Mononuclear cell (primary cell): ENCODE measurements around the gene APOL6. TPM values are rescaled to one million over a fixed set of nuclear protein-coding genes. Genes with fewer than 3 reads are reported as not detected.
"Not testable (repeated sequence)": the region's sequence is repeated elsewhere in the genome, so short reads cannot be mapped to it uniquely, and the experiment has no call there.

ENCODE experiments used
- H3K27me3 ChIP-seq: 2 replicates; pipeline ENCODE4 v1.6.0; 2011; ENCODE audit warnings: low read length, control low read depth; ENCODE audit not compliant: insufficient read depth
- H3K4me1 ChIP-seq: 2 replicates; pipeline ENCODE4 v1.5.1; 2011; ENCODE audit warnings: mild to moderate bottlenecking, low read length, control low read depth; ENCODE audit not compliant: insufficient read depth
- H3K4me3 ChIP-seq: 2 replicates; pipeline ENCODE4 v1.5.1; 2011; ENCODE audit warnings: mild to moderate bottlenecking, low read length, moderate library complexity
- H3K9me3 ChIP-seq: 2 replicates; pipeline ENCODE4 v1.5.1; 2011; ENCODE audit warnings: low read depth, mild to moderate bottlenecking, control low read depth, low read length
- total RNA-seq: library from RNA; depleted of rRNA; stranded (reverse); fragments of >200 nt; gene quantifications from one replicate; pipeline ENCODE4 v1.2.3, GENCODE V29; 2012

Gene APOL6
- total RNA-seq, 1 donor: 54.4 TPM

- no peak overlapping the region for H3K4me3 ChIP-seq
- no peaks in the 10 kb centered on the region for H3K27me3 ChIP-seq
- H3K4me1 ChIP-seq: no peaks in the 10 kb centered on the region
- H3K9me3 ChIP-seq: no peaks in the 10 kb centered on the region
Measured at GRCh38 chr22:35690001-35690400, 41.8 kb downstream of the APOL6 start.

- Histone ChIP-seq H3K9me3 (no peaks in the 10 kb centered on the region), H3K4me1 (no peaks in the 10 kb centered on the region), H3K4me3 (no peak overlapping the region), H3K27me3 (no peaks in the 10 kb centered on the region)
Measured at GRCh38 chr22:35695202-35695601, 47.0 kb downstream of the APOL6 start.

GRCh38 chr22:35697142-35697541, 48.9 kb downstream of the APOL6 start:
- no peak overlapping the region for H3K4me3 ChIP-seq
- no peaks in the 10 kb centered on the region for H3K4me1 ChIP-seq
- H3K27me3 ChIP-seq: no peaks in the 10 kb centered on the region
- no peaks in the 10 kb centered on the region for H3K9me3 ChIP-seq

GRCh38 chr22:35699852-35700251, 51.6 kb downstream of the APOL6 start:
- H3K4me3 ChIP-seq, H3K27me3 ChIP-seq, H3K4me1 ChIP-seq, H3K9me3 ChIP-seq: not testable (repeated sequence)

GRCh38 chr22:35703861-35704584, 55.8 kb downstream of the APOL6 start:
- H3K4me3 ChIP-seq: no peak overlapping the region
- H3K27me3 ChIP-seq: no peaks in the 10 kb centered on the region
- H3K9me3 ChIP-seq: no peaks in the 10 kb centered on the region
- H3K4me1 ChIP-seq: no peaks in the 10 kb centered on the region

GRCh38 chr22:35705141-35705540, 56.9 kb downstream of the APOL6 start:
- no peak overlapping the region for H3K4me3 ChIP-seq
- H3K9me3 ChIP-seq: no peaks in the 10 kb centered on the region
- no peaks in the 10 kb centered on the region for H3K27me3 ChIP-seq
- no peaks in the 10 kb centered on the region for H3K4me1 ChIP-seq

- Histone ChIP-seq H3K9me3 (no peaks in the 10 kb centered on the region), H3K27me3 (no peaks in the 10 kb centered on the region), H3K4me1 (no peaks in the 10 kb centered on the region), H3K4me3 (no peak overlapping the region)
Measured at GRCh38 chr22:35708453-35708852, 60.2 kb downstream of the APOL6 start.

GRCh38 chr22:35708917-35709316, 60.7 kb downstream of the APOL6 start:
- H3K9me3 ChIP-seq: no peaks in the 10 kb centered on the region

GRCh38 chr22:35711336-35711735, 63.1 kb downstream of the APOL6 start:
- H3K4me3 ChIP-seq: no peak overlapping the region
- no peaks in the 10 kb centered on the region for H3K9me3 ChIP-seq
- H3K4me1 ChIP-seq: no peaks in the 10 kb centered on the region
- H3K27me3 ChIP-seq: no peaks in the 10 kb centered on the region

More at GRCh38 chr22:35708917-35709316, 60.7 kb downstream of the APOL6 start:
- no peak overlapping the region for H3K4me3 ChIP-seq
- no peaks in the 10 kb centered on the region for H3K27me3 ChIP-seq
- H3K4me1 ChIP-seq: no peaks in the 10 kb centered on the region

- Histone ChIP-seq H3K4me3 (no peak overlapping the region), H3K4me1 (no peaks in the 10 kb centered on the region), H3K27me3 (no peaks in the 10 kb centered on the region), H3K9me3 (no peaks in the 10 kb centered on the region)
Measured at GRCh38 chr22:35712672-35713071, 64.4 kb downstream of the APOL6 start.

GRCh38 chr22:35717572-35717971, 69.3 kb downstream of the APOL6 start, which contains the start of gene APOL5:
Gene APOL5, plus strand, starts transcription at chr22:35717872. Its CDS starts 0 bp downstream, at chr22:35717872.
- no peaks in the 10 kb centered on the region for H3K4me1 ChIP-seq
- no peaks in the 10 kb centered on the region for H3K27me3 ChIP-seq
- no peaks in the 10 kb centered on the region for H3K9me3 ChIP-seq
- no peak within 1 kb of the TSS for H3K4me3 ChIP-seq

Other genes starting within 250 kb of the APOL6 start
- gene MCM5, start 248.3 kb upstream of the APOL6 start, total RNA-seq: 21.3 TPM
- 0.52 TPM for gene RASD2, start 107.6 kb upstream of the APOL6 start, total RNA-seq
- not detected for gene MB, start 31.1 kb upstream of the APOL6 start, total RNA-seq
- not detected for gene APOL5, start 69.4 kb downstream of the APOL6 start, total RNA-seq